ENCODE data around the gene TMEM150B. TPM values are rescaled to one million over a fixed set of nuclear protein-coding genes. Genes with fewer than 3 reads are reported as not detected.
A peak's percentile ranks its signal among the peaks of the same experiment; 100 is the strongest.

The TMEM150B gene
- total and polyA plus RNA-seq, 9 of the 15 experiments (the other 6 are each of a cell fraction or from before 2014, with no cell fraction given): 0.47 to 1.3 (median 0.74) TPM; not detected in 2

DNA sequence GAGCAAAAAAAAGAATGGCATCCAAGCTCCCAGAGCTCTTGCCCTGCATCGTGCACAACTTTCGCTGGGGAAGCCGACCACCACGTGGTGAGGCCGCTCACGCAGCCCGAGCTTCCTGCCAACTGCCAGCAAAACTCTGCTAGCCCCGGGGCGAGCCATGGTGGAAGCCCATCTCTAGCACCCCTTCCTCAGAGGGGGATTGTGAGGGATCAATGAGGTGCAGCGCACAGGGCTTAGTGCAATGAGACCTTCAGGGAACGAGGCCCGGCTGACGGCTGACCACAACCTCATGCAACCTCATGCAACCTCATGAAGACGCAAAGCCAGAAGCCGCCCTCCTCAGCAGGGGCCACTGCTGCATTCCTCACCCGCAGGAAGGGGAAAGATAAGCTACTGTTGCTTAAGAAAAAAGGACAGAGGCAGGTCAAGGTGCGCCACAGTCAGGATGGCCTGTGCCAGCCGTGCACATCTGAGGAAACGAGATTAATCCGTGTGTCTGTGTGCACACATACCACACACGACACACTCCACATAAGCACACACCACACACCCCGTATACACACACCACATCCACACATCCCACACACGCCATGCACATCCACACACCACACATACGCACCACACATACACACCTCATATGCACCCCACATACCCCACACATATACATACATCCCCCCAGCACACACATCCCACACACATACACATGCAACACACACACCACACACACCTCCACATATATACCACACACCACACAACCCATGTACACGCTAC, 54.8 kb downstream of the TMEM150B start (continued):
- no peak for TF ChIP-seq MIER1 (IDR thresholded peaks at IDR 0.05; ENCODE audit: low read depth)
- TF ChIP-seq KAT8 (IDR thresholded peaks at IDR 0.05; ENCODE audit: low read depth): no peak
- TF ChIP-seq ZNF134 (CRISPR knock-in tag; conservative IDR thresholded peaks at IDR 0.05): no peak
- no peak for TF ChIP-seq ZNF507 (tag; conservative IDR thresholded peaks at IDR 0.05)
- TF ChIP-seq PRPF4 (IDR thresholded peaks at IDR 0.05; ENCODE audit: insufficient read depth, low read depth, low read length, poor library complexity, severe bottlenecking): no peak
- TF ChIP-seq NR4A1 (CRISPR knock-in tag; IDR thresholded peaks at IDR 0.05): no peak
- no peak for TF ChIP-seq NR4A1 (tag; IDR thresholded peaks at IDR 0.05)
- no peak for TF ChIP-seq XRCC4 (IDR thresholded peaks at IDR 0.05; ENCODE audit: extremely low read depth, insufficient read depth, insufficient read length)
- TF ChIP-seq, protein P1, sequence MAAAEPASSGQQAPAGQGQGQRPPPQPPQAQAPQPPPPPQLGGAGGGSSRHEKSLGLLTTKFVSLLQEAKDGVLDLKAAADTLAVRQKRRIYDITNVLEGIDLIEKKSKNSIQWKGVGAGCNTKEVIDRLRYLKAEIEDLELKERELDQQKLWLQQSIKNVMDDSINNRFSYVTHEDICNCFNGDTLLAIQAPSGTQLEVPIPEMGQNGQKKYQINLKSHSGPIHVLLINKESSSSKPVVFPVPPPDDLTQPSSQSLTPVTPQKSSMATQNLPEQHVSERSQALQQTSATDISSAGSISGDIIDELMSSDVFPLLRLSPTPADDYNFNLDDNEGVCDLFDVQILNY (CRISPR knock-in tag; IDR thresholded peaks at IDR 0.05): no peak
- TF ChIP-seq ZKSCAN8 (CRISPR knock-in tag; IDR thresholded peaks at IDR 0.05): no peak
- TF ChIP-seq, protein P2, sequence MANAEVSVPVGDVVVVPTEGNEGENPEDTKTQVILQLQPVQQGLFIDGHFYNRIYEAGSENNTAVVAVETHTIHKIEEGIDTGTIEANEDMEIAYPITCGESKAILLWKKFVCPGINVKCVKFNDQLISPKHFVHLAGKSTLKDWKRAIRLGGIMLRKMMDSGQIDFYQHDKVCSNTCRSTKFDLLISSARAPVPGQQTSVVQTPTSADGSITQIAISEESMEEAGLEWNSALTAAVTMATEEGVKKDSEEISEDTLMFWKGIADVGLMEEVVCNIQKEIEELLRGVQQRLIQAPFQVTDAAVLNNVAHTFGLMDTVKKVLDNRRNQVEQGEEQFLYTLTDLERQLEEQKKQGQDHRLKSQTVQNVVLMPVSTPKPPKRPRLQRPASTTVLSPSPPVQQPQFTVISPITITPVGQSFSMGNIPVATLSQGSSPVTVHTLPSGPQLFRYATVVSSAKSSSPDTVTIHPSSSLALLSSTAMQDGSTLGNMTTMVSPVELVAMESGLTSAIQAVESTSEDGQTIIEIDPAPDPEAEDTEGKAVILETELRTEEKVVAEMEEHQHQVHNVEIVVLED (CRISPR knock-in tag; IDR thresholded peaks at IDR 0.05): 0 out of 2 replicates have a peak, but pooled peaks have one; percentile 21
- peak; percentile 21 for TF ChIP-seq POLR2B (IDR thresholded peaks at IDR 0.05; ENCODE audit: low read depth, partially characterized antibody)
- TF ChIP-seq MAZ (CRISPR knock-in tag; conservative IDR thresholded peaks at IDR 0.05 in 1 of 2, IDR thresholded peaks at IDR 0.05 in 1 of 2): peak; percentile 65 to 72
- TF ChIP-seq, protein P3, sequence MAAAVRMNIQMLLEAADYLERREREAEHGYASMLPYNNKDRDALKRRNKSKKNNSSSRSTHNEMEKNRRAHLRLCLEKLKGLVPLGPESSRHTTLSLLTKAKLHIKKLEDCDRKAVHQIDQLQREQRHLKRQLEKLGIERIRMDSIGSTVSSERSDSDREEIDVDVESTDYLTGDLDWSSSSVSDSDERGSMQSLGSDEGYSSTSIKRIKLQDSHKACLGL (CRISPR knock-in tag; IDR thresholded peaks at IDR 0.05; ENCODE audit: borderline replicate concordance, poor library complexity, severe bottlenecking): no peak
- TF ChIP-seq, protein P4, sequence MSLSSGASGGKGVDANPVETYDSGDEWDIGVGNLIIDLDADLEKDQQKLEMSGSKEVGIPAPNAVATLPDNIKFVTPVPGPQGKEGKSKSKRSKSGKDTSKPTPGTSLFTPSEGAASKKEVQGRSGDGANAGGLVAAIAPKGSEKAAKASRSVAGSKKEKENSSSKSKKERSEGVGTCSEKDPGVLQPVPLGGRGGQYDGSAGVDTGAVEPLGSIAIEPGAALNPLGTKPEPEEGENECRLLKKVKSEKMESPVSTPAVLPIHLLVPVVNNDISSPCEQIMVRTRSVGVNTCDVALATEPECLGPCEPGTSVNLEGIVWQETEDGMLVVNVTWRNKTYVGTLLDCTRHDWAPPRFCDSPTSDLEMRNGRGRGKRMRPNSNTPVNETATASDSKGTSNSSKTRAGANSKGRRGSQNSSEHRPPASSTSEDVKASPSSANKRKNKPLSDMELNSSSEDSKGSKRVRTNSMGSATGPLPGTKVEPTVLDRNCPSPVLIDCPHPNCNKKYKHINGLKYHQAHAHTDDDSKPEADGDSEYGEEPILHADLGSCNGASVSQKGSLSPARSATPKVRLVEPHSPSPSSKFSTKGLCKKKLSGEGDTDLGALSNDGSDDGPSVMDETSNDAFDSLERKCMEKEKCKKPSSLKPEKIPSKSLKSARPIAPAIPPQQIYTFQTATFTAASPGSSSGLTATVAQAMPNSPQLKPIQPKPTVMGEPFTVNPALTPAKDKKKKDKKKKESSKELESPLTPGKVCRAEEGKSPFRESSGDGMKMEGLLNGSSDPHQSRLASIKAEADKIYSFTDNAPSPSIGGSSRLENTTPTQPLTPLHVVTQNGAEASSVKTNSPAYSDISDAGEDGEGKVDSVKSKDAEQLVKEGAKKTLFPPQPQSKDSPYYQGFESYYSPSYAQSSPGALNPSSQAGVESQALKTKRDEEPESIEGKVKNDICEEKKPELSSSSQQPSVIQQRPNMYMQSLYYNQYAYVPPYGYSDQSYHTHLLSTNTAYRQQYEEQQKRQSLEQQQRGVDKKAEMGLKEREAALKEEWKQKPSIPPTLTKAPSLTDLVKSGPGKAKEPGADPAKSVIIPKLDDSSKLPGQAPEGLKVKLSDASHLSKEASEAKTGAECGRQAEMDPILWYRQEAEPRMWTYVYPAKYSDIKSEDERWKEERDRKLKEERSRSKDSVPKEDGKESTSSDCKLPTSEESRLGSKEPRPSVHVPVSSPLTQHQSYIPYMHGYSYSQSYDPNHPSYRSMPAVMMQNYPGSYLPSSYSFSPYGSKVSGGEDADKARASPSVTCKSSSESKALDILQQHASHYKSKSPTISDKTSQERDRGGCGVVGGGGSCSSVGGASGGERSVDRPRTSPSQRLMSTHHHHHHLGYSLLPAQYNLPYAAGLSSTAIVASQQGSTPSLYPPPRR (CRISPR knock-in tag; IDR thresholded peaks at IDR 0.05; ENCODE audit: borderline replicate concordance): 0 out of 2 replicates have a peak, but pooled peaks have one; percentile 37
- no peak for TF ChIP-seq HEY1 (CRISPR knock-in tag; IDR thresholded peaks at IDR 0.05; ENCODE audit: borderline replicate concordance)

Data from K562 (cell line).